GM21825 (cell line): Measurements from ENCODE around the gene ALG14.
"Not testable (repeated sequence)": the region's sequence is repeated elsewhere in the genome, so short reads cannot be mapped to it uniquely, and the experiment has no call there.

ENCODE experiments used
- ATAC-seq: cut with Tn5 transposase; IDR thresholded peaks from one replicate; pipeline ENCODE4 v1.9.1; 2021; ENCODE audit warnings: mild to moderate bottlenecking, moderate library complexity; ENCODE audit not compliant: unreplicated experiment

ALG14 gene

DNA sequence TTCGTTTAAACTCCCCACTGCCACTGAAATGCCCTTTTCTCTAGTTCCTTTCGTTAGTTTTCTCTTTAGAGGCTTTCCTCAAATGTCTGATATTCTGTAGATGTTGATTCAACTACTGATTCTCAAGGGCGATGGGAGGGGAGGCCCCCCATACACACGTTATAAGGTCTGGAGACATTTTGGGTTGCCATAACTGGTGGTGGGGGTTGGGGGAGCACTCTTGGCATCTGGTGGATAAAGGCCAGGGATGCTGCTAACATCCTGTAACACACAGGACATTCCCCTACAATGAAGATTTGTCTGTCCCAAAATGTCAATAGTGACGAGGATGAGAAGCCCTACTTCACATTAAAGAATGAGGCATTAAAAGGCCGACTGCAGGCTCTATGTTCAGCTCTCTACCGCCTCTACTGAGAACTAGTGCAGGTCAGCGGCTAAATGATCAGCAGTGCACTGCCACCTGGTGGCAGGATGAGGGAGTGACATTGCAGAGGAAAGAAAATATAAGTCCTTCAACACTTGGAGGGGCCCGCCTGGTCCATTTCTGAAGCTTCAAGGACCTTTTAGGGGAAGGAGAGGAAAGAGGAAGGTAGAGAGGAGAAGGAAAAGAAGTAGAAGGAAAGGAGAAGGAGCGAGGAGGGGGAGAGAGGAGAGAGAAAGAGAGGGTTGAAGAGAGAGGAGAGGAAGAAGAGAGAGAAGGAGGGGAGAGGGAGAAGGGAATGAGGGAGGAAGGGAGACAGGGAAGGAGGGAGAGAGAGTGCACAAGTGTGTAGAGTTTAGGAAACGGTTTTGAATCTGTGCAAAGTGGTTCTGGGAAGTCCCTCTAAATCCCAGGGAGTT is 29.4 kb downstream of the ALG14 start:
- ATAC-seq: peak; percentile 91

DNA sequence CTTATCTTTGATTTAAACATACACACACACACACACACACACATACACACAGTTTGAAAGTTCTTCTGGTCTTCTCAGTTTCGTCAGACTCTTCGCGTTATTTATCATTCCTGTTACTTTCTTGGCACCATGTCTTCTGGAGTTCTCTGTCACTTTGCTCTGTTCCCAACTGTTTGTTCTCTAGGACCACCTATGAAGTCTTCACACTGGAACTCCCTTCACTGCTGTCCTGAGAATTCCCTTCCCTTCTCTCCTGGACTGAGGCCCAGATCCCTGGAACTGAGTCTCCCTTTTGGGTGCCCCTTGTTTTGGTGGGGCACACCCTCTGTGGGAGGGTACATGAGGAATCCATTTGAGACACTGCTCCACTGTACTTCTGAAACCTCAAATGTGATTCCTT is 30.5 kb downstream of the ALG14 start:
- no peak for ATAC-seq

DNA sequence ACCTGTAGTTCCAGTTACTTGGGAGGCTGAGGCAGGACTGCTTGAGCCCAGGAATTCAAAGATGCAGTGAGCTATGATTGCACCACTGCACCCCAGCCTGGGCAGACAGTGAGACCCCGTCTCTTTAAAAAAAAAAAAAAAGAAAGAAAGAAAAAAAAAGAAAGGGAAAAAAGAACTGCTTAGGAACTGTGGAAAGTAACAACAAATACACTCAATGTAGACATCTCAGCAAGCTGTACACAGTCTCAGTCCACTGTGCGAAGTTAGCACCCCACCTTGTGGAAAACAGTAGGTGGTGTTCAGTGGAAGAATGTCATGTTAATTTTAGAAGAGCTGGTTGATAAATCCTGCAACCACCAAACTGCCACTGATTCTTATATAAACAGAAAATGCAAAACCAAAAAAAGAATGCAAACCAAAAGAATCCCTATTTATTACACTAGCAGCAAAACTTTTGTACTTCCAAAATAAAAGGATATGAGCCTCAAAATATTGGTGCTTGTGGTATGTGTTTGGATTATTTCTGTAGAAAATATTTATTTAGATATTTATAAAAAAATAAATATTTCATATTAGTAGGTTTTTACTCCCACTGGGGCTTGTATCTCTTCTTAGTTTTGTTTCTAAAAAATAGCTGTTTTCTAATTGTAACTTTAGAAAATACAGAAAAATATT is 31.1 kb downstream of the ALG14 start:
- peak; percentile 65 for ATAC-seq

GRCh38 chr1:95040032-95040525 is 32.7 kb downstream of the ALG14 start:
- ATAC-seq: no peak

DNA sequence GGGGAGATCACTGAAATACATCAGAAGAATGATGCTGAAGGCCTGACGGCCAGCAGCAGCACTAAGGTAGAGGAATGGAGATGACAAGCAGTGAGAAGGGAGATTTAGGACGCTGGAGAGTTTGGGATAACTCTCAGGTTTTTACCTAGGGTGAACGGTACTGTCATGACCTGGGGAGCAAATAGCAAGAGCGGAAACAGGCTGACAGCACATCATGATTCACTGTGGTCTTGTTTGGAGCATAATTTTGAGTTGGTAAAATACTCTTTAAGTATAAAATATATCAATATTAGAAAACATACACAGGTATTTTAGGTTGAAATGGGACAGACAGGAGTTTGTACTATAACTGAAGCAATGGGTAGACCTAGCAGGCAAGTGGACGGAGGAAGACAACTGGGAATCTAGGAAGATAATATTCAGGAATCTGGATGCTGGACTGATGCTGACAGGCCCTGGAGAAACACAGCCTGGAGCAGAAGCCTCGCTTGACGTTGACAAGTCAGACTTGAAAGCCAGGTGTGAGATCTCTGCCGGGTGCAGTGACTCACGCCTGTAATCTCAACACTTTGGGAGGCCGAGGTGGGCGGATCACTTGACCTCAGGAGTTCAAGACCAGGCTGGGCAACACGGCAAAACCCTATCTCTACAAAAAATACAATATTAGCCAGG is 33.3 kb downstream of the ALG14 start:
- ATAC-seq: no peak

DNA sequence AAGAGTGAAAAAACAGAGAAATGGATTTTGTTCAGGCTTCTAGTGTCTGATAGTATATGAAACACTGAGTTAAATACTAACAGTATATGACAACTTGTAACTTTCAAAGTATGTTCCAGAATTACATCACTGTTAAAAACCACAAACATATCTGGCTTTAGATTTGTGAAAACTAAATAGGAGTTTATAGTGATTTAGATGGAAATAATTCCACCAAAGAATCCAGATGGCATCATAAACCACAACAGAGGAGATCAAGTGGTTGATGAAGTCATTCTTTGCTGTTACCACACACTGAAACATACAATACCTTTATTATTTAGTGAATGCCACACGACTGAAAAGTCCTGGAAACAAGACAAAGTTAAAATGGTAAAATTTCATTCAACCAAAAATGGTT is 37.2 kb downstream of the ALG14 start:
- no peak for ATAC-seq

DNA sequence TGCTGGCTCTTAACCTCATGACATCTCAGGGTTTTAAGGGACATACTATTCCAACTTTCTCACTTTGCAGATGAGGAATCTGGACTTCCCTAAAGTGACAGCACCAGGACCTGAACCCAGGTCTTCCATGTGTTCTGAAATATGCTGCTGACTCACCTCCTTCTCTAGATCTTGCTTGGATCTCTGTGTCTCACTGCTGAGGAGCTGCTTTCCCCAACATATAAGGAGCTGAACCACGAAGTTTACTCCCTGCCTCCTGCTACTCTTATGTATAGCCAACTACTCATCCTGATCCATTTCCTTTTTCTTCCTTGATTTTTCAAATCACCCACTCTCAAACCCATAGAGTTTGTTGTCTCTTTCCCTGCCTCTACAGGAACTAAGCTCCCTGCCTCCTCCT is 38.2 kb downstream of the ALG14 start:
- ATAC-seq: no peak

DNA sequence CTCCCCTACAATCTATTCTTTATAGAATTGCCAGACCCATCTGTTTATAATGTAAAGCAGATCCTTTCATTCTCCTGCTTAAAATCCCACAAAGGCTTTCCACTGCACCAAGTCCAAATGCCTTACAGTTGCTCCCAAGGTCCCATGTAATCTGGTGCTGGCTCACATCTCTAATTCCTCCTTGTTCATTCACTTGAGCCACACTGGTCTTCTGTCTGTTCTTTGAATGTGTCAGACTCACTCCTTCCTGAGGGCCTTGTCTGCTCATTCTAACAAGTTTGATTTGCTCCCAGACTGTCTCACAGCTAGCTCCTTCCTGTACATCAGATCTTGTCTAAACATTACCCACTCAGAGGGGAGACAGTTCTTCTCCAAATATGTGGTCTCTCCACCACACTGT is 38.9 kb downstream of the ALG14 start:
- ATAC-seq: no peak

DNA sequence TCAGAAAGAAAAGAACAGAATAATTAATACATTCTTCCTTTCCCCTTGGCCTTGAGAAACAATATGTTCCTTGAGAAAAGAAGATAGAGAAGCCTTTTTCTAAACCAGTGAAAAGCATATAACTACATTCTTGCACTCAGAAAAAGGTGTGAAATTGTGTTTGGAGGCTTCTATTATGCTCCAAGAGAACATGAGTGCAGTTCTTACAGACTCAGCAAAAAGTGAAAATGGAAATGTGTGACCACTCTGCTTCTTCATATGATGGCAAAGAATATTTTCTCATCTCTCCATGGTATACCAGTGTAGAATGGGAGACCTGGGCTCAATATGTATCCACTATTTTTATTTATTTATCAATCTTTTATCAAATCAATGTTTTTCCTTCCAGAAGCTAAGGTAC is 43.2 kb downstream of the ALG14 start:
- no peak for ATAC-seq

DNA sequence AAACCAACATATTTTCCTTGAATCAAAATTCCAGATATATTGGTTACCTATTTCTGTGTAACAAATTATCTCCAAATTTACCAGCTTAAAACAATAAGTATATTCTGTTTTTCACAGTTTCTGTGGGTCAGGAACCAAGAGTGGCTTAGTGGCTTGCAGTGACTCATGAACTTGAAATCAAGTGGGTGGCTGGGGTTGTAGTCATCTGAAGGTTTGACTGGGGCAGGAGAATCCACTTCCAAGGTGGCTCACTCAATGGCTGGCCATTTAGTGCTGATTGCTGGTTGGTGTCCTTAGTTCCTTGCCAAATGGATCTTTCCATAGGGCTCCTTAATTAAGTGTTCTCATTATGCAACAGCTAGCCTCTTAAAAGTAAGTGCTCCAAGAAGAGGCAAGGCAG is 43.8 kb downstream of the ALG14 start:
- ATAC-seq: no peak

GRCh38 chr1:95027046-95027445 is 45.7 kb downstream of the ALG14 start:
- no peak for ATAC-seq

- ATAC-seq: no peak
Observed at GRCh38 chr1:95023399-95024043, 49.2 kb downstream of the ALG14 start.

DNA sequence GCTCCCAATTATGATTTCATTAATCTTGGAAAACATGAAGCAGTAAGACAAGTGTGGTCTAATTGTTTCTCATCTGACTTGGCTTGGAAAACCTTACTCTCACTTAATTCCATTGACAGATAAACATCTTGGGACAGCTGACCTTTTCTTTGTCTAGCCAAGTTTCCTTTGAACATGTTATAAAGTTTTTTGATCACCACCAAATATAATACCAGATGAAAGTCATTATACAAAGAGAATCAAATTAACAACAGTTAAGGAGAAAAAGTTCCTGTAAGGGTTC is 50.2 kb downstream of the ALG14 start:
- ATAC-seq: no peak

- no peak for ATAC-seq
Observed at GRCh38 chr1:95021805-95022643, 50.7 kb downstream of the ALG14 start.

GRCh38 chr1:95021119-95021518 is 51.6 kb downstream of the ALG14 start:
- ATAC-seq: no peak

DNA sequence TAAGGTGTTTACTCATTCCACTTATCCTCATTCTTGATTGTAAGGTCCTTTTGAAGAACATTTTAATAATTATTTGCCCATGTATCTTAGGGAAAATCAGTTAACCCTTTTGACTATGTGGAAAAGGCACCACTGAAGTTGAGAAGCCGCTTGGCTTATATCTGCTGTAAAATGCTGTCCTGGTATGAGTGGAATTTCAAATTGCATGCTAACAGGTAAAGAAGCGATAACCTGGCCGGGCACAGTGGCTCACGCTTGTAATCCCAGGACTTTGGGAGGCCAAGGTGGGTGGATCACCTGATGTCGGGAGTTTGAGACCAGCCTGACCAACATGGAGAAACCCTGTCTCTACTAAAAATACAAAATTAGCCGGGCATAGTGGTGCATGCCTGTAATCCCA is 53.3 kb downstream of the ALG14 start:
- not testable (repeated sequence) for ATAC-seq

DNA sequence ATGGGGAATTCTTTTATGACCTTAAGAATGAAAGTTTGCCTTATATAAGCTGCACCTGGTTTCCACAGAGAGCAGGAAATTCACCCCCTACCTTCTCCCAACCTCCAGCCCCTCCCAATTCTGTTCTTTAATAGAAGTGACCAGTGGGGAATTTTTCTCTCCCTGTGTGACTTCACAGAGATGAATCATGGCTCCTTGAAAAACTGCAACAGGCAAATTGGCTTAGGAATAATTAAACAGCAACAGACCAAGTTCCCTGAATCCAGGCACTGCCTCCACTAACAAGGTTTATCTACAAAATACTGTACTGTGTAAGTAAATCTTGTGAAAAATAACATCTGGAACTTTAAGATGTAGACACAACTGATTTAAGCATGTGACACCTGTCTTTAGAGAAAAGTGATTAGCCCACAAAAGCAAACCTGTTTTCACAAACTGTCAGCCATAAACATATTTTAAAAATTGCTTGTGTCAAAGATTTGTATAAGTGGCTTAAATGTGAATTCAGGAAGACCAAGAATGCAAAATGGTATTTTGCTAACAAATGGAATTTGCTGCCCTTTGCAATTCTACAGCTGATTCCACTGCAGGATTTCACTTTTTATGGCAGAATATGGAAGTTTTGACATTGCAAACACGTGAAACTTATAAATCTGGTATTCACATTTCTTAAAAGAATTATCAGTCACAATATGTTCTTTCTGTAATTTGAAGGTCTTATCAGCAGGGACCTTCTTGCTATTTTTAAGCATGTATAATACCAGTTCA is 54.0 kb downstream of the ALG14 start:
- no peak for ATAC-seq

DNA sequence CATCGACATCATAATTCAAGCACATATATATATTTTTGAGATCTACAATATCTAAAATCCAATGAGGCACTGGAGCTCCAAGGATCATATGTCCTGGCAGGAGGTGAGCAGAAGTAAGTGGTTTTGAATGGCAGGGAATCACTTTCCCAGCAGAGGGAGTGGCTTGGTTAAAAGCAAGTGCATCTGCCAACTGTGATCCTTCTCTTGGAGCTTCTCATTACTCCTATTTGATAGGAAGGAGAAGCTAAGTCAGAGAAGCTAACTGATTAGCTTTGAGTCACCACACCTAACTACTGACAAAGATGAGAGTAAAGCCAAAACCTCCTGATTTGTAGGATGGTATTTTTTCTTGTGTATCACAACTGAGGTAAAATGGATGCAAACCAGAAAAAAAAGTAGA is 55.0 kb downstream of the ALG14 start:
- ATAC-seq: no peak

GRCh38 chr1:95015076-95015475 is 57.7 kb downstream of the ALG14 start:
- ATAC-seq: no peak
